HG03460 (cell line): Measurements from ENCODE around the gene FOXD1.

Experiments used
- ATAC-seq: cut with Tn5 transposase; IDR thresholded peaks from one replicate; pipeline ENCODE4 v1.9.1; 2021; ENCODE audit not compliant: unreplicated experiment

Gene FOXD1

GRCh38 chr5:73441378-73441777 is 7.2 kb downstream of the FOXD1 start:
- no peak for ATAC-seq

GRCh38 chr5:73440262-73440661 is 8.3 kb downstream of the FOXD1 start:
- no peak for ATAC-seq

- no peak for ATAC-seq
Observed at GRCh38 chr5:73438645-73439470, 9.7 kb downstream of the FOXD1 start.

- no peak for ATAC-seq
Observed at GRCh38 chr5:73437777-73438644, 10.6 kb downstream of the FOXD1 start.

GRCh38 chr5:73437101-73437776 is 11.3 kb downstream of the FOXD1 start:
- no peak for ATAC-seq

- ATAC-seq, result no peak
Observed at GRCh38 chr5:73436535-73437100, 12.0 kb downstream of the FOXD1 start.

- ATAC-seq, result no peak
Observed at GRCh38 chr5:73435759-73436534, 12.6 kb downstream of the FOXD1 start.

- no peak for ATAC-seq
Observed at GRCh38 chr5:73434907-73435306, 13.7 kb downstream of the FOXD1 start.

- ATAC-seq, result no peak
Observed at GRCh38 chr5:73434461-73434860, 14.1 kb downstream of the FOXD1 start.

- ATAC-seq, result no peak
Observed at GRCh38 chr5:73433982-73434342, 14.6 kb downstream of the FOXD1 start.

- no peak for ATAC-seq
Observed at GRCh38 chr5:73433272-73433981, 15.2 kb downstream of the FOXD1 start.

GRCh38 chr5:73431204-73431851 is 17.2 kb downstream of the FOXD1 start:
- no peak for ATAC-seq

- ATAC-seq, result no peak
Observed at GRCh38 chr5:73426034-73426433, 22.5 kb downstream of the FOXD1 start.

- no peak for ATAC-seq
Observed at GRCh38 chr5:73424556-73424977, 24.0 kb downstream of the FOXD1 start.

- ATAC-seq, result no peak
Observed at GRCh38 chr5:73422164-73422563, 26.4 kb downstream of the FOXD1 start.

GRCh38 chr5:73420666-73421065 is 27.9 kb downstream of the FOXD1 start:
- ATAC-seq, result no peak

GRCh38 chr5:73419465-73420390 is 28.8 kb downstream of the FOXD1 start:
- ATAC-seq, result no peak

- ATAC-seq, result no peak
Observed at GRCh38 chr5:73419117-73419464, 29.5 kb downstream of the FOXD1 start.
